Fibroblast of lung (primary cell): ENCODE results near the gene IGSF9B.

ENCODE experiments used
- EZH2 ChIP-seq: IDR thresholded peaks from 2 replicates; pipeline ENCODE4 v1.5.1; 2012; ENCODE audit warnings: low read length, control low read depth, mild to moderate bottlenecking; ENCODE audit errors: missing control alignments
- TF ChIP-seq, protein P1 (sequence below), 2 donors: IDR thresholded peaks in 1 of 2; conservative IDR thresholded peaks in 1 of 2; 1 replicate in 1 of 2; 2 replicates in 1 of 2; pipeline ENCODE4 v1.5.1; 2011 to 2012; ENCODE audit warnings: low read length in 2 of 2, control low read depth in 1 of 2, inconsistent platforms in 1 of 2, low read depth in 1 of 2, mild to moderate bottlenecking in 1 of 2

GRCh38 chr11:133943950-133944698 lies 12.6 kb downstream of the IGSF9B start:
- TF ChIP-seq, protein P1, sequence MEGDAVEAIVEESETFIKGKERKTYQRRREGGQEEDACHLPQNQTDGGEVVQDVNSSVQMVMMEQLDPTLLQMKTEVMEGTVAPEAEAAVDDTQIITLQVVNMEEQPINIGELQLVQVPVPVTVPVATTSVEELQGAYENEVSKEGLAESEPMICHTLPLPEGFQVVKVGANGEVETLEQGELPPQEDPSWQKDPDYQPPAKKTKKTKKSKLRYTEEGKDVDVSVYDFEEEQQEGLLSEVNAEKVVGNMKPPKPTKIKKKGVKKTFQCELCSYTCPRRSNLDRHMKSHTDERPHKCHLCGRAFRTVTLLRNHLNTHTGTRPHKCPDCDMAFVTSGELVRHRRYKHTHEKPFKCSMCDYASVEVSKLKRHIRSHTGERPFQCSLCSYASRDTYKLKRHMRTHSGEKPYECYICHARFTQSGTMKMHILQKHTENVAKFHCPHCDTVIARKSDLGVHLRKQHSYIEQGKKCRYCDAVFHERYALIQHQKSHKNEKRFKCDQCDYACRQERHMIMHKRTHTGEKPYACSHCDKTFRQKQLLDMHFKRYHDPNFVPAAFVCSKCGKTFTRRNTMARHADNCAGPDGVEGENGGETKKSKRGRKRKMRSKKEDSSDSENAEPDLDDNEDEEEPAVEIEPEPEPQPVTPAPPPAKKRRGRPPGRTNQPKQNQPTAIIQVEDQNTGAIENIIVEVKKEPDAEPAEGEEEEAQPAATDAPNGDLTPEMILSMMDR (conservative IDR thresholded peaks at IDR 0.05 in 1 of 2, IDR thresholded peaks at IDR 0.05 in 1 of 2; ENCODE audit: low read depth in 1 of 2, low read length in 2 of 2): no peak
- TF ChIP-seq EZH2: no peak
